Breast epithelium (tissue), 3 donors: ENCODE data around the gene ARMC8.

Experiments
- CTCF ChIP-seq, 3 donors: fragments of 450-650 bp; IDR thresholded peaks; one replicate each; pipeline ENCODE4 v1.5.1; 2016 to 2017; ENCODE audit warnings: antibody characterized with exemption in 3 of 3, mild to moderate bottlenecking in 3 of 3, moderate library complexity in 3 of 3
- POLR2AphosphoS5 ChIP-seq, 3 donors: sonication (generic); formaldehyde crosslinking; IDR thresholded peaks; one replicate each; pipeline ENCODE4 v1.6.1; 2017; ENCODE audit warnings: antibody characterized with exemption in 3 of 3

- no peak for TF ChIP-seq POLR2AphosphoS5 (IDR thresholded peaks at IDR 0.05)
- TF ChIP-seq CTCF (IDR thresholded peaks at IDR 0.05) = no peak
Measured at GRCh38 chr3:138173769-138174420, 13.2 kb upstream of the ARMC8 start.
